ENCODE results near the gene APBA2. TPM values are rescaled to one million over a fixed set of nuclear protein-coding genes. Genes with fewer than 3 reads are reported as not detected.
A peak's percentile ranks its signal among the peaks of the same experiment; 100 is the strongest.

Gene APBA2
- total and polyA plus RNA-seq, 10 donors = 5.8 to 33.8 (median 18.3) TPM

DNA sequence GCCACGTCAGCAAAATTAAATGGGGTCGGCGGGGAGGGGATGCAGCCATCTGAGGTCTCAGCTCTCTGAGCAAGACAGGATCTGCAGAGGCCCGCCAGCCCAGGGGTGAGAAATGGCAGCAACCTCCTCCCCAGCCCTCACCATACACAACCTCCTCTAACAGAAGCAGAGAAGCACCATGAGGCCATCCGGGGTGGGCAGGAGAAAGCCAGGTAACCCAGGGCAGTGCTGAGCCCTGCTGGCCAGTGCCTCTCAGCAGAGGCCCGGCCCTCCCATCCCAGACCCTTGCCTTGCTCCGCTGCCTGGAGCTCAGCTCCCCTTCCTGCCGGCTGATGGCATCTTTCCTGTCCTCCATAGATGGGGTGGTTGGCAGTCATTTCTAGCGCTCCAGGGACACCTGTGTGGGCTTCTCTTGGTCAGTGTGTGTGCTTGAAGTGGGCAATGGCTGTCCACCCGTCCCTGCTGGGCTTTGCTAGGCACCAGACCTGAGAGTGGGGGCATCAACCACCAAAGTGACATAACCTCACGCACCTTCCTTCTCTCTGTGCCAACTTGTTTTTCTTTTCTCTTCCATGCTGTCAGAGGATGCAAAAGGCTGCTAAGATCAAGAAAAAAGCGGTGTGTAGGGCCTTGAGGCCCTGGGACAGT, 208.0 kb downstream of the APBA2 start:
- peaks cover 0 to 8% (median 0%) of the 10 kb centered on the region in 7 donors for H3K27me3 ChIP-seq (replicated peaks in 1 of 7)
- no peak overlapping the region for H3K27ac ChIP-seq
- peak in 1 of 3 donors; percentile 19 for TF ChIP-seq POLR2AphosphoS5 (IDR thresholded peaks at IDR 0.05)
- TF ChIP-seq, protein P1, sequence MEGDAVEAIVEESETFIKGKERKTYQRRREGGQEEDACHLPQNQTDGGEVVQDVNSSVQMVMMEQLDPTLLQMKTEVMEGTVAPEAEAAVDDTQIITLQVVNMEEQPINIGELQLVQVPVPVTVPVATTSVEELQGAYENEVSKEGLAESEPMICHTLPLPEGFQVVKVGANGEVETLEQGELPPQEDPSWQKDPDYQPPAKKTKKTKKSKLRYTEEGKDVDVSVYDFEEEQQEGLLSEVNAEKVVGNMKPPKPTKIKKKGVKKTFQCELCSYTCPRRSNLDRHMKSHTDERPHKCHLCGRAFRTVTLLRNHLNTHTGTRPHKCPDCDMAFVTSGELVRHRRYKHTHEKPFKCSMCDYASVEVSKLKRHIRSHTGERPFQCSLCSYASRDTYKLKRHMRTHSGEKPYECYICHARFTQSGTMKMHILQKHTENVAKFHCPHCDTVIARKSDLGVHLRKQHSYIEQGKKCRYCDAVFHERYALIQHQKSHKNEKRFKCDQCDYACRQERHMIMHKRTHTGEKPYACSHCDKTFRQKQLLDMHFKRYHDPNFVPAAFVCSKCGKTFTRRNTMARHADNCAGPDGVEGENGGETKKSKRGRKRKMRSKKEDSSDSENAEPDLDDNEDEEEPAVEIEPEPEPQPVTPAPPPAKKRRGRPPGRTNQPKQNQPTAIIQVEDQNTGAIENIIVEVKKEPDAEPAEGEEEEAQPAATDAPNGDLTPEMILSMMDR (IDR thresholded peaks at IDR 0.05 in 8 of 11, conservative IDR thresholded peaks at IDR 0.05 in 3 of 11) = no peak
- no peaks in the 10 kb centered on the region for H3K9me3 ChIP-seq
- peaks cover 0 to 22% (median 0%) of the 10 kb centered on the region in 6 donors for H3K36me3 ChIP-seq
- intact Hi-C loops (cut with DNase I; ENCODE audit: low total_unique reads) = no loop called here
- peak; percentile 47 for DNase-seq
- no peak overlapping the region for H3K4me3 ChIP-seq
- H3K4me1 ChIP-seq = peaks cover 0 to 17% (median 10%) of the 10 kb centered on the region in 6 donors
- WGBS, 5 donors = 83 to 91% (median 87%) methylated on average over 8 to 12 of the region's 12 CpGs

DNA sequence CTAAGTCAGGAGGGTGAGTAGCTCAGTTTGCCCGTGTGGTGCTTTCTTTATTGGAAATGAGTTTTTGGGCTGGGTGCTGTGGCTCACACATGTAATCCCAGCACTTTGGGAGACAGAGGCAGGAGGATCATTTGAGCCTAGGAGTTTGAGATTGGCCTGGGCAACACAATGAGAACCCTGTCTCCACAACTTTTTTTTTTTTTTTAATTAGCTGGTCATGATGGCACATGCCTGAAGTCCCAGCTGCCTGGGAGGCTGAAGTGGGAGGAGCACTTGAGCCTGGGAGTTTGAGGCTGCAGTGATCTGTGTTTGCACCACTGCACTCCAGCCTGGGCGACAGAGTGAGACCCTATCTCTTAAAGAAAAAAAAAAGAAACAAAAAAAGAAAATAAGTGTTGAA, 208.9 kb downstream of the APBA2 start:
- 67 to 93% (median 87%) methylated on average over 2 of the region's 2 CpGs for WGBS, 5 donors
- no peak overlapping the region for H3K27ac ChIP-seq
- TF ChIP-seq, protein P1 (IDR thresholded peaks at IDR 0.05 in 8 of 11, conservative IDR thresholded peaks at IDR 0.05 in 3 of 11) = no peak
- TF ChIP-seq POLR2AphosphoS5 (IDR thresholded peaks at IDR 0.05) (no peak), POLR2A (IDR thresholded peaks at IDR 0.05) (no peak)
- H3K4me1 ChIP-seq = peaks cover 0 to 9% (median 7%) of the 10 kb centered on the region in 6 donors
- H3K27me3 ChIP-seq (replicated peaks in 1 of 7) = peaks cover 0 to 8% (median 0%) of the 10 kb centered on the region in 7 donors
- no peaks in the 10 kb centered on the region for H3K9me3 ChIP-seq
- H3K36me3 ChIP-seq = peaks cover 0 to 29% (median 0%) of the 10 kb centered on the region in 6 donors
- H3K4me3 ChIP-seq = no peak overlapping the region
- DNase-seq = no peak
- intact Hi-C loops (cut with DNase I; ENCODE audit: low total_unique reads) = no loop called here

DNA sequence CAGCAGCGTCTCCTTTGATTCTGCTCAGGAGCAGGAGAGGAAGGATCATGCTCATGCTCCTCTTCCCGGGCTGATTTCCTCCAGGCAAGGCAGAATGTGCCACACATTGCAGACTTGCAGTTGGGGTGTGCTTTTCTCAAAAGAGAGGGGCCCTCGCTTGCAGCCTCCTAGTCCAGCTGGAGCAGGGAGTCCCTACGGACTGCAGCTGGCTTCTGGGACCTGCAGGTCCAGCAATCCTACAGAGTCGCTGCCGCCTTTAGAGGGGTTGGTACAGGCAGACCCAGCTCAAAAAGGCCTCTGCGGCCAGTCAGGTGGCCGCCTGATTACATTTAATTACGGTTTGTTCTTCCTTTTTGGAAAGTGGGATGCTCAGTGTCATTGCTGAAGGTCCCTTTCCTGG, 210.0 kb downstream of the APBA2 start:
- Histone ChIP-seq H3K27ac (no peak overlapping the region), H3K27me3 (replicated peaks in 1 of 7) (no peaks in the 10 kb centered on the region), H3K4me1 (no peaks in the 10 kb centered on the region), H3K9me3 (no peaks in the 10 kb centered on the region), H3K36me3 (peaks cover 0 to 29% (median 0%) of the 10 kb centered on the region in 6 donors), H3K4me3 (no peak overlapping the region)
- intact Hi-C loops (cut with DNase I; ENCODE audit: low total_unique reads) = no loop called here
- TF ChIP-seq, protein P1 (IDR thresholded peaks at IDR 0.05 in 8 of 11, conservative IDR thresholded peaks at IDR 0.05 in 3 of 11) = no peak
- TF ChIP-seq POLR2A (IDR thresholded peaks at IDR 0.05) = no peak
- no peak for TF ChIP-seq POLR2AphosphoS5 (IDR thresholded peaks at IDR 0.05)
- WGBS, 5 donors = 88 to 96% (median 92%) methylated on average over 9 of the region's 9 CpGs
- DNase-seq = peak; percentile 70

DNA sequence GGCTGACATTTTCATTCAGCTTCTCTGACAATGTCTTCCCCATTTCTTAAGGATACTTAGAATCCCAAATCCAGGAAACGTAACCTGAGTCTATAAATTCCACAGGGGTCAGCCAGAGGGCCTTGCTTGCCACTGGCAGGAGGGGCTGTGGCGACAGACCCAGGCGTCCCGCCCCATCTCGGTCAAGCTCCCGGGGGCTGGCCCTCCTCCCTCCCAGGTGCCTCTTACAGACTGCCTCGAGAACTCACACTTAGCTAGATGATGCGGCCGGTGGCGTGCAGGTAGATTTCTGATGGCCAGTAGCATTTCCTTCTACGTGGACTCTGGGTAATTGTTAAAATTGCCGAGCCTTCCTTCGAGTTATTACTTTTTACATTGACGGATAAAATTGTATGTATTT, 211.4 kb downstream of the APBA2 start:
- H3K9me3 ChIP-seq = no peaks in the 10 kb centered on the region
- H3K36me3 ChIP-seq = peaks cover 0 to 32% (median 0%) of the 10 kb centered on the region in 6 donors
- no peaks in the 10 kb centered on the region for H3K27me3 ChIP-seq (replicated peaks in 1 of 7)
- intact Hi-C loops (cut with DNase I; ENCODE audit: low total_unique reads) = no loop called here
- no peak overlapping the region for H3K4me3 ChIP-seq
- peak; percentile 72 for DNase-seq
- WGBS, 5 donors = 90 to 94% (median 91%) methylated on average over 14 of the region's 14 CpGs
- TF ChIP-seq POLR2A (IDR thresholded peaks at IDR 0.05) (no peak), POLR2AphosphoS5 (IDR thresholded peaks at IDR 0.05) (no peak)
- TF ChIP-seq, protein P1 (IDR thresholded peaks at IDR 0.05 in 8 of 11, conservative IDR thresholded peaks at IDR 0.05 in 3 of 11) = no peak
- H3K27ac ChIP-seq = no peak overlapping the region
- H3K4me1 ChIP-seq = no peaks in the 10 kb centered on the region
